Fibroblast of upper back skin (primary cell): ENCODE results near the gene LMAN2.
A peak's percentile ranks its signal among the peaks of the same experiment; 100 is the strongest.
"Not testable (repeated sequence)": the region's sequence is repeated elsewhere in the genome, so short reads cannot be mapped to it uniquely, and the experiment has no call there.

ENCODE experiments used
- DNase-seq: peaks from one replicate; pipeline ENCODE4 v3.0.0-alpha.2; 2013

LMAN2 gene

DNA sequence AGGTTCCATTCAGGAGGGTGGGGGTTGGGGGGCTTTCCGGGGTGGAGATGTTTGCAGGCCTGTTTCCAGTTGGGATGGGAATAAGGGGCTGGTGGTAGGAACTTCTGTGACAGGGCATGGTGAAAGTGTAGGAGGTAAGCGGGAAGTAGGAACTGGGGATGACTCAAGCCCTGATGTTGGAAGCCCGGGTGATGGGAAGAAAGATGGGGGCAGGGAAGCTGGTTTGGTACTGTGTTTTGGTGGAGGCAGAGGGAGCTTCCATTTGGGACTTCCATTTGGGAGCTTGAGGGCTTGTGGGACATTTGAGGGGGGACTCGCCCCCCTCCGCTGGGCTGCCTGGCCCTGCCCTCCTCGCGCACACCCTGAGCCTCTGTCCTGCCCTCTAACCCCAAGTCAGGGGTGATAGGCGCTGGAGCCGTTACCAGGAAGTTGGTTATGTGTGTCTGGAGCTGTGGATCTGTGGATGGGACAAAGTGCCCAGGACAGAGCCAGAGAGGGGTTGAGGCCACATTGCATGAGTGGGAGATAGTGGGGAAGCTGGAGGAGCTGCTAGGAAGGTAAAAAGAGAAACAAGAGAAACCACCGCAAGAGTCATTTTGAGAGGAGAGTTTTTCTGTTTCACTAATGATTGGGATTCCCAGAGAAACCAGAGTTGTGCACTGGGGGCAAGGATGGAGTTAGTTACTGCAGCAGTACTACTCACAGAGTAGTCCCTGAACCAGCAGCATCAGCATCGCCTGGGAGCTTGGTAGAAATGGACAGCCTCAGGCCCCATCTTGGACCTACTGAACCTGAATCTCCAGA is 12.9 kb upstream of the LMAN2 start:
- DNase-seq, result peak; percentile 17

DNA sequence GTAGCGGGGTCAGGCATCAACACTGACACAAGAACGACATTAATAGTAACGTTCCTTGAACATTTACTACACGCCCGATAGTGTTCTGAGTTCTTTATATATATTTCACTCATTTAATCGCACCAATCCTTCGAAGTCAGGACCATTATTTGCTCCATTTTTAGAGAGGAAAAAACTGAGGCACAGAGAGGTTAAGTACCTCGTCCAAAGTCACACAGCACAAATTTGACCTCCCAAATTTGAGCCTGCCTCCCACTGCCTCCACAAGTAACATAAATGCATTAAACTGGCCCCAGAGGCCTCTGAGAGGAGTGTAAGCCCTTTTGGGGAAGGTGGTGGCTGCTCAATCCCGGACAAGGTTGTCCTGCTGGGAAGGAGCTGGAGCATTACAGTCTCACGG is 12.1 kb upstream of the LMAN2 start:
- no peak for DNase-seq

DNA sequence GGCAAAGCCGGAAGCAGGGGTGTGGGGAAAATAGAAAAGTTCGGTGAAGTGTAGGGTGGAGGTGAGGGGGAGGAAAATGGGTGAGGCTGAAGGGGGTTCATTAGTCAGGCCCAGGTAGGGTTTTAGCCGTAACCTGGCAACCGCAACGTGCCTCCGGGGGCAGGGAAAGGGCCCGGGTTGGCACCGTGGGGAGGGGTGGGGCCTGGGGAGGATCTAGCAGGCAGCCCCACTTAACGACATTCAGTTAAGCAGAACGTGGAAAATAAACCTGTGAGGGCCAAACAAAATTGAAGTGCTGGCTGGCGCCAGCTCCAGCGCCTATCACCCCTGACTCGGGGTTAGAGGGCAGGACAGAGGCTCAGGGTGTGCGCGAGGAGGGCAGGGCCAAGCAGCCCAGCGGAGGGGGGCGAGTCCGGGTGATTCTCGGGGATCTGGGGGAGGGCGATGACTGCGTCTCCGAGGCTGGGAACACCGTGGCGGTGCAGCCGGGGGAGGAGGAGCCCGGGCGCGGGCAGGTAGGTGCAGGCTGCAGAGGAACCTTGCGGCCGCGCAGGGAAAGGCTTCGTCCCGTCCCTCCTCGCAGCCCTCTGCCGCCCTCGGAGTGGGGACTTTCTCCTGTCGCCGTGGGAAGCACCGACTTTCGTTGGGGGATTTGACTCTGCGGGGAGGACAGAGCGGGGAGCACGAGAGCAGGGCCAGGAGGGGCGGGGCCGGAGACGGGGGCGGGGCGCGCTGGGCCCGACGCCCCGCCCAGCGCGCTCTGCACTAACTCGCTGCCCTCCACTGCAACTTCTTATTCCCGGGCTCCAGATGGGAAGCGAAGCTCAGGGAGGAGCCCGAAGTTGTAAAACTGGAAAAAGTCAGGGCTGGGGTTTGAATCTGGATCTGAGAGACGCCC is 11.4 kb upstream of the LMAN2 start:
- DNase-seq, result peak; percentile 41

DNA sequence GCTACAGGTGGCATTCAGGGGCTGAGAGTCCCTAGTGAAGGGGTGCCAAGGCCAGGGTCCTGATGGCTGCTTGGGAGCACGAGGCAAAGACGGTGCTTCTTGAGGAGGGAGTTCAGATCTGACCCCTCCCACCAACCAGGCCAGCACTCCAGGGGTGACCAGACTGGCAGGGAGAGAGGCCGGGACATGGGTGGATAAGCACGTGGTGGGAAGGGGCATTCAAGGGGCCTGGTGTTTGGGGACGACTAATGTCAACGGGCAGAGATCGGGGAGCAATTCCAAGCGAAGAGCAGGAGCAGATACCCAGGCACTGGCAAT is 10.8 kb upstream of the LMAN2 start:
- no peak for DNase-seq

DNA sequence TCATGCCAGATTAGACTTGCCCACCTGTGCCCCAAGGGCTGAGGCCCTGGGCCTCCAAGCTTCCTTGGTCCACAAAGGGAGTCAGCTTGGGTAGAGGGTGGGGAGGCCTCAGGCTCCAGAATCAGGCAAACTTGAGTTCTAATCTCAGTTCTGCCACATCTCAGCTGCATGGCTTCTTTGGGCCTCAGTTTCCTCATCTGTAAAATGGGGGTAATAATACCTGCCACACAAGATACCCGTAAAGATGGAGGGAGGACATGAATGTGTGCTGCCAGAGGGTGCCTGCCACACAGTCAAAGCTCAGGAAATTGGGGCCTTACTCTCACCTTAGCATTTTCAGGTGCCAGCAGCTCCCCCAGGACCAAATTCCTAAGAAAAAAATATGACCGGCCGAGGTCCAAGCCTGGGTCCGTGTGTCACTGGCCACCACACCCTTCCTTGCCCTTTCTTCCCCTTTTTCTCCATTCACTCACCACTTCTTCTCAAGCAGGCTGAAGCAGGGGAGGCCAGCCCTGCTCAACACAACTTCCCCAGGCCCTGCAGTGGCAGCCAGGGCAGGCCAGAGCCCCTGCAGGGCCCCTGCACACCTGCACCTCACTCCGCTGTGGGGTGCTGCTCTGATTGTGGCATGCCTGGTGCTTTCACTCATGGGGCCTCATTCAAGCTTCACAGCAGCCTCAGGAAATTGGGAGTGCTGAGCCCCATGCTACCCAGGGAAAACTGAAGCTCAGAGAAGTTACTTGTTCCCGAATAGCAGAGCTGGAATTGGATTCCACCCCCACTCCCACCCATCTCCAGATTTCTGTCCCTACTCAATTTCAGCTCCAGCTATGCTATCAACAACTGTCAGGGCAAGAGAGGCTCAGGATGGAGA is 10.2 kb upstream of the LMAN2 start:
- DNase-seq, result no peak

DNA sequence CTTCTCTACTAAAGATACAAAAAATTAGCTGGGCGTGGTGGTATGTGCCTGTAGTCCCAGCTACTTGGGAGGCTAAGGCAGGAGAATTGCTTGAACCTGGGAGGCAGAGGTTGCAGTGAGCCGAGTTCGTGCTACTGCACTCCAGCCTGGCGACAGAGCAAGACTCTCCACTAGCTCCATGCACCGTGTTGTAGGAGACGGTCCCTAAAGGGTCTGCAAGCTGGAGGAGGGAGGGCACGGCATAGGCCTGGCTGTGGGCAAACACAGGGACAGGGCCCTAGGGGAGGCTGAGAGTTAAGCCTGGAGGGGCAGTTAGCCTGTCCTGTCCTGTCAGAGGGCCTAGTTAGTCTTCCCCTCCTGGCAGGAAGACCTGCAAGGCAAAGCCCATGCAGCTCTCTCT is 9.3 kb upstream of the LMAN2 start:
- DNase-seq, result not testable (repeated sequence)

DNA sequence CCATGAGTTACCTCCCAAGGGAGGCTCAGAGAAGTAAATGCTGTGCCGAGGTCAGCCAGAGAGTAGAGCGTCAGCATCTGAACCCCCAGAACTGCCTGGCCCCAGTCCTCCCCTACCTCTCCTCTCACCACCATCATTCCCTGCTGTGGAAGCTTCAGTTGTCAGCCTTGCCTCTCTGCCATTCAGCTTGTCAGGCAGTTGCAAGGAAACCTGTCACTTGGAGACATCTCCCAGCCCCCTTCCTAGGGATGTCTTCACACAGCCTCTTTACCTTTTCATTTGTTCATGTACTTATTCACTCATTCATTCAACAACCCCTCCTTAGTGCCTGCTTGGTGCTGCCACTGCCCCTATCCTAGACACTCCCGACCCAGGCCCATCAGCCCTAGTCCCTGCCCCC is 8.4 kb upstream of the LMAN2 start:
- DNase-seq, result no peak

DNA sequence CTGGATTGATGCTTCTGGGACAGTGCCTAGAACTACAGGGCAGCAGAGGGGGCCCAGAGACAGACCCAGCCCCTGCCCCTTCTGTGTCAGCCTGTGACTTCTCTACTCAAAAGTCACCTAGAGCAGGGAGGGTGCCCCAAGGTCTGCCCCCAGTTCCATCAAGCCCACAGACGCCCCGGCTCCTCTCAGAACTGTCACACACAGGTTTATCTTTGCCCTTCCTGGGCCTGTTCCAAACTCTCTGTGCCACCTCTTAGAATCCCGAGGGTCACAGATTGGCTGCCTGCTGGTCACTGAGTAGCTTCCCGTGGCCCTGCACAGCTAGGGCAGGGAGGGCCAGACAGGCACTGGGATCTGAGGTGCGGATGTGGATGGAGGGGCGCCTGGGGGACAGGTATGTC is 8.0 kb upstream of the LMAN2 start:
- DNase-seq, result no peak

DNA sequence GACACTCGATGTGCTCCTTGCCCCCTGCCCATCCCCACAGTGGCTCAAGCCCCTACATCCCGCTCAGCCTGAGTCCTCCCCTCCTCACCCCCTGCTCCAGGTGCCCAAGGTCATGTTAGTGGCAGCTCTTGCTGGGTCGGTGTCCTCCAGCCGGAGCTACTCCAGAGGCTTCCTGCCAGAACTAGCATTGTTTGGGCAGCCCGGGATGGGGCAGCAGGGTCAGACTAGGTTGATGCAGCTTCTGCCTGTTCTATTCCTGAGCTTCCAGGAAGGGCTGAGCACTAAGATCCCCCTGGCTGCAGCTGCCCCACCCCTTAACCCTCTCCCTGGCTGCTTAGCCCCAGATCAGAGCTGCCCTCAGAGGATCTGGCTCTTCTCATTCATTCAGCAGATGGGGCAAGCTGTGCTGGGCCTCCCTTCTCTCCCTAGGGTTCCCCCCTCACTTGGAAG is 6.9 kb upstream of the LMAN2 start:
- no peak for DNase-seq

DNA sequence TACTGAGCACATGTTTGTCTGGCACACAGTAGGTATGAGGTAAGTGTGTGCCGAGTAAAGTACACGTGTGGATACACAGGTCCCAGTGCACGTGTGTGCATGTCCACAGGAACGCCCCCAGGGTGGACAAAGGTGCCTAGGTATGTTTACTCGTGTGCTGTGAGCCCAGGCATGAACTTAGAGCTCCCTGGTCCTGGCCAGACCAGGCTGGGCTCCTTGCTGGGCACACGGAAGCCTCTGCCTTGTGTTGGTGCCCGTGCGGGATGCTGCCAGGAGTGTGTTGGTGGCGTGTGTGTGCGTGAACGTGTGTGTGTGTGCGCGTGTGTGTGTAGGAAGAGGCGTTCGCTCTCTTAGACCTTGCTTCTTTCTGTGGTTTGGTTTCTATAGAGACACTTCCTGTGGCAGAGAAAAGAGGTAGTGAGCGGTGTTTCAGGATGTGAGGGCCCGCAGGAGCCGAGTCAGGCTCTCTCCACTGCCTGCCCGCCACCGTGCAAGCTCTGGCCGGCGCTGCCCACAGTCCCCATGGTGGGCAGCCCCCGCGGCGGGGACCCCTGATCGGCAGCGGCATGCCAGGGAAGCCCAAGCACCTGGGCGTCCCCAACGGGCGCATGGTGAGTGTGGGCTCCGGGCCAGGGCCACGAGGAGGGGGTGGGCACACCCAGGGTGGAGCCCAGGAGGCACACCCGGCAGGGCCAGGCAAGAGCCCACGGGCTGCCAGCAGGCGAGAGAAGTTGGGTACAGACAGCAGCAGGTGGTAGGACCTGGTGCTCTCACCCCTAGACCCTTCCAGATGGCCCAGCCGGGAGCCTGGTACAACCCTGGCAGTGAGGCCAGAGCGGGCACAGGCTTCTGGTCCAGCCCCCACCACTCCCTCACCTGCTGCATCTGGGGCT is 6.2 kb upstream of the LMAN2 start, which contains the start of gene RGS14:
TSS of gene RGS14 (plus strand) at position 466 of the 893 bp plus-strand sequence. CDS start at position 567, 101 bp downstream.
- peak; percentile 34 for DNase-seq

DNA sequence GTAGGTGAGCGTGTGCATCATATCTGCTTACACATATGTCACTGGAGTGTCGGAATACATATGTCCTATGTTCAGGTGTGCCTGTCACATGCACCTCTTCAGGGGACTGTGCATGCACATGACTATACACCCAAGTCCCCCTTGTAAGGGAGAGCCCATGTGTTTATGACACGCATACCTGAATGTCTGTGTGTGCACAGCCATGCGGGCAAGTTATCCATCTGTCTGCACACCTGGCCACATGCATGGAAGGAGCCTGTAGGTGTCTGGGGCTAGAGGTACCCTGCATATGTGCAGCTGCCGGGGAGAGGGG is 5.6 kb upstream of the LMAN2 start:
- DNase-seq, result no peak

DNA sequence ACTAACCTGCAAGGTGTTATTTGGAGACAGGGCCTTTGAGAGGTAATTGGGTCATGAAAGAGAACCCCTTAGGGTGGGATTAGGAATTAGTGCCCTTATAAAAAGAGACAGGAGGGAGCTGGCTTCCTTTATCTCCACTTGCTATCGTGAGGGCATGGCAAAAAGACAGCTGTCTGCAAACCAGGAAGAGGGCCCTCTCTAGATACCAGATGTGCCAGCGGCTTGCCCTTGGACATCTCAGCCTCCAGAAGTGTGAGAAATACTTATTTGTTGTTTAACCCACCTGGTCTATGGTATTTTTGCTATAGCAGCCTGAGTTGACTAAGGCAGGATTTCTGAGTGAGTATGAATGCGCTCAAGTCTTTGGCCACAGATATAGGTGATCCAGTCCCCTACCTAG is 5.3 kb upstream of the LMAN2 start:
- DNase-seq, result no peak

DNA sequence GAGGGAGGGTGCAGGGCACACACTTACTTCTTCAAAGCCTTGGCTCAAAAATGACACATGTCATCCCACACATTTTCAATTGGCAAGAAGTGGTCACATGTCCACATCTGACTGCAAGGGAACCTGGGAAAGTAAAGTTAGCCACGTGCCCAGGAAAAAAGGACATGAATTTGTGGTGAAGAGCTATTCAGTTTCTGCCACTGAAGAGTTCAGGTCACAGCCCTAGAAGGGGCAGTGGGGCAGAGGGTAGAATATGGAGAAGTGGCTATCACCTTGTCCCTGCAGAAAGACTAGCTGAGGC is 4.3 kb upstream of the LMAN2 start:
- no peak for DNase-seq

DNA sequence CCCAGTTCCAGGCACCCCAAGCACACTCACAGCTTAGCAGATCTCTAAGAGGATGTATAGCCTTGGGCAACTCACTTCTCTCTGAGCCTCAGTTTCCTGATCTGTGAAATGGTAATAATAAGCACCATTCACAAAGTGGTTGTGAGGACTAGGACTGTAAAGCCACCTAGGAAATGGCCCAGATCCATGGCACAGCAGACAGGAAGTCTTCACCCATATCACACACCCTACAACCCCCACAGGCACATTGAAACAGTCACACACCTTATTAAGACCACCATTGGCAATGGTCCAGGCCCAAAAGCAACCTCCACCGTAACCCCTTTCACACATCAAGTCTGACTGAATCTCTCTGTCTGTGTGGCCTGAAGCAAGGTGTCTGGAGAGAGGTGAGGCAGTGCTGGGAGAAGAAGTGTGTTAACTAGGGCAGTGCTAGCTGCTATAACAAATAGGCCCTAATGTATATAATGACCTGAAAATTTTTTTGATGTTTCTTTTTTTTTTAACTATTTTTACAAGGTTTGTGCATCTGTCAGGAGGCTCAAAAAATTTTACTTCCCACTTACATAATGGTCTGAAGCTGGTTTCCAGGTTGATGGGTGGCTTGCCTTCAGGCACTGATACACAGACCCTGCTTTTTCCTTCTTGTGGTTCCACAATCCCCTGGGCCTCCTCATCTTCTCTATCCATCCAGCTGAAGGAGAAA is 3.8 kb upstream of the LMAN2 start:
- no peak for DNase-seq

DNA sequence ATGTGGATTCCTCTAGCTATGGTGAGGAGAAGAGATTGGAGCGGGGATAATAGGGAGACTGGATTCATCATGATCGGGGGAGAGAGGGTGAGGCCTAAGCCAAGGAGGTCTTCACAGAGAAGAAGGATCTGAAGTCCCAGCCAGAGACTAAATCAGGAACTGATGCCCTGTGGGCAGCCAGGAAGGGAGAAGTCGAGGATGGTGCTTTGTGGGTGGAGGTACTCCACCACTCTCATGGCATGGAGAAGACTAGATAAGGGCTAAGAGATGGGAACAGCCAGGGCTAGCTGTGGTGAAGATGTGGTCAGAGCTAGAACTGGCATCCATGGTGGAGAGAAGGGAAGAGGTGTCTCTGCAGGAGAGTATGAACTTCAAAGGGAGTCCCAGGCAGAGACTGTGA is 3.2 kb upstream of the LMAN2 start:
- DNase-seq, result no peak

DNA sequence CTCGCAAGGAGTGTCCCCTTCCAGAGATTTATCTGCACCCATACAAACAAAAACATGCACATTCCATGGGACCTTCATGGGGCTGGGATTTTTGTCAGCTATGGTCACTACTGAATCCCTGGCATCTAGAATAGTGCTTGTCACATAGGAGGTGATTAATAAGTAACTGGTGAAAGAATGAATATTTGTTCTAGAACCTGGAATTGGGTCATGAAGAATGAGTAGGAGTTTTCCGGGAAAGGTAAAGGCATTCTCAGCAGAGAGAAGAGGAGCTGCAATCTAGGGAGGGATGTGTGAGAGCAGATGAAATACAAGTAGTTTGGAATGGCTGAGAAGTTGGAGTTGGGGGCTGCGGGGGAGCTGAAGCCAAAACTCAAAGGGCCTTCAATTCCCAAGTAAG is 2.8 kb upstream of the LMAN2 start:
- DNase-seq, result no peak

DNA sequence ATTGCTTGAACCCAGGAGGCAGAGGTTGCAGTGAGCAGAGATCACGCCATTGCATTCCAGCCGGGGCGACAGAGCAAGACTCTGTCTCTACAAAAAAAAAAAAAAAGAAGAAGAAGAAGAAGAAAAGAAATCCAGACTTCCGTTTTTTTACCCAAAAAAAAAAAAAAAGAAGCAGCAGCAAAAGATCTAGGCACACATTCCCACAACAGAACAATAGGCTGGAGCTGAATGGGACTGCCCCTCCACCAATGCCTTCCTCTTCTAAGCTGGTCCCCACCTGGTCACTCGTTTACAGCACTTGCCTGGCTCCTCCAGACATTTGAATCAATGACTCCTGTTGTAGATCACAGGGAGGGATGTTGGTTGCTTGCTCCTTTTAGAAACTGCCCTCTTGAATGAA is 1.6 kb upstream of the LMAN2 start:
- DNase-seq, result no peak

DNA sequence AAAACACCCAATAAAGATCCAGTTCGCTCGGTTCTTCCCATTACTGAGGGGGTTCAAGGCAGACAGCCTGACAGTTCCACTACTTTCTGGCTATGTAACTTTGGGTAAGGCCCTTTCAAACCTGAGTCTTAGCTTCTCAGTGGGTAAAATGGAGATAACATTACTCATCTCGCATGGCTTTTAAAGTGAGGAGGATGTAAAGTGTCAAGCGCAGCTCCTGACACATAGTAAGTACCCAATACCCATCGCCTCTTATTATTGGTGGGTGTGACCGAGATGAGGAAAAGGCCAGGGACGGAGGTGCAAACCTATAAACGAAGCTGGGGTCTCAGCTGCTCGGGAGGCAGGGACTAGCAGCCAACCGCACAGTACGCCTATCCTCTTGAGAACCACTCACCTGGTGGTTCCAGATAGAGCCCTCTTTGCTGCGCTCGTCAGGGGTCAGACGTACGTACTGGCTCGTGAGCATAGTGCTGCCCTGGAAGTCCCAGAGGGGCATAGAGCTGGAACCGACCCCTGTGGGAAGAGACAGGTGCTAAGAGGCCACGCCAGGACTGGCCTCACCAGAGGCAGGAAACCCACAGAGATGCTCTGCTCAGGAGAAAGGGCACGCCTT is 584 bp downstream of the LMAN2 start:
- no peak for DNase-seq

DNA sequence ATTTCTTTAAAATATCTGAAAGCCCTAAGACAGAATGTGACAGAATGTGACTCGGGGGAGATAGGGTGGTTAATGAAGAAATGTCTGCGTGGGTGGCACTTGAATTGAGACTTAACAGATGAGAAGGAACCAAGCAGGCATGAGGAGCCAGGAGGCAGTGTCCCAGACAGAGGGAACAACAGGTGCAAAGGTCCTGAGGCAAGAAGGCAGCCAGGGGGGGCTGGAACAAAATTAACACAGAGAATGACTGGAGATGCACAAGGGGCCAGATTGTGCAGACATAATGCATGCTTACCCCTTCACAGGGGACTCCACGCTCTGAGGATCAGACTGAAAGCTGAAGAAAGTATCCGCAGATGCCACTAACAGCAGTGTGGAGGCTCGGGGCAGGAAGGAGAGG is 1.7 kb downstream of the LMAN2 start:
- no peak for DNase-seq

DNA sequence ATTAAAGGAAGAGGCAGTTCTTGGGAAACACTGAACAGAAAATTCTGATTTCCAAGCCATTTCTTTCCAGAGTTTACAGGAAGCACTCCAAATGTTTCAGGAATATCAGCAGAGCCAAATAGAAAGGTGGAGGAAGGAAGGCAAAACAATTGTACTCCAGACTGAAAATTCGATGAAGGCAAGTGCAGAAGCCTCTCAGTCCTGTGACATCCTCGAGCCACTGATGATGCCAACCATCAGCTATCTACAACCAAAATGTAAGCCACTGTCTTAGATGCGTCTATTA is 2.2 kb downstream of the LMAN2 start:
- no peak for DNase-seq

DNA sequence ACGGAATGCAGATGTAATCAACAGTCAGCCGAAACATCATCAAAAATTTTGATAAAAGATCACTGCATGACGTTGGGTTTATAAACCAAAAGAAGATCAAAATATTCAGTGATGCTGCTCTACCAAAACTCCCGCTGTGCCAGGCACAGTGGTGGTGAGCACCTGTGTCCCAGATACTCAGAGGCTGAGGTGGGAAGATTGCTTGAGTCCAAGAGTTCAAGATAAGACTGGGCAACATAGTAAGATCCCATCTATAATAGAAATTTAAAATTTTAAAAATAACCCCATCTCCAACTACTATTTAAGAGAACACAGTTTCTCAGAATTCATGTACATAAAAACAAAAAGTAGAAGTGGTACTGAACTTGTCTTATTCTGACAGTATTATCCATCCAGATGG is 3.8 kb downstream of the LMAN2 start:
- DNase-seq, result no peak

DNA sequence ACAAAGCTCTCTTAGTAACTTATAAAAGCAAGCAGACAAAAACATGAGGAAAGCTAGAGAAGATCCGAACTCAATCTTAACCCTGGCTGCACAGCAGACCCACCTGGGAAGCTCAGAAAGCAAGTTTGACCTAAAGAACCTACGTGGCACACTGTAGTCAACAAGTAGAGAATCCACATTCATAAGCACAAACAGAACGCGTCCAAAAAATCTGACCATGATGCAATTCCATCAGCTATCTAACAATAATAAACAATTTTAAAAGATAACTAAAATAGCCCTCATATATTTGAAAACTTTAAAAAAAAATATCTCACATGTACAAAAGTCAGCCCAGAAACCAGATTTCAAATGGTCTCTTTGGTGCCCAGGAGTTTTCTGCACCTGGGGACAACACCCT is 4.6 kb downstream of the LMAN2 start:
- no peak for DNase-seq
